OCI-LY7 (cell line): ENCODE data around the gene TMEM54. TPM values are rescaled to one million over a fixed set of nuclear protein-coding genes. Genes with fewer than 3 reads are reported as not detected.

Source experiments
- BruUV-seq: library from RNA; stranded (reverse); fragments of 400-500 nt; replicated peaks from 2 replicates; lab custom pipeline; 2021; lab: Mats Ljungman, UMichigan
- CTCF ChIA-PET: fragments of 300-600 bp; sonication (Branson Sonifier 250); formaldehyde crosslinking; loops from one replicate; lab custom pipeline; 2022; ENCODE audit warnings: antibody characterized with exemption; ENCODE audit not compliant: unreplicated experiment; lab: Charles Lee
- POLR2A ChIA-PET: fragments of 300-600 bp; sonication (Branson Sonifier 250); formaldehyde crosslinking; loops from one replicate; lab custom pipeline; 2022; ENCODE audit warnings: antibody characterized with exemption; lab: Charles Lee
- DNase-seq: peaks from one replicate; pipeline ENCODE4 v3.0.0-alpha.2; 2015; ENCODE audit warnings: low spot score
- H2AFZ ChIP-seq: fragments of 200-600 bp; sonication (generic), shearing (Covaris generic); 2 replicates; pipeline ENCODE4 v1.6.1; 2014; ENCODE audit warnings: mild to moderate bottlenecking, antibody characterized with exemption, low read length, moderate library complexity
- H3K27ac ChIP-seq: fragments of 200-600 bp; sonication (generic); 2 replicates; pipeline ENCODE4 v1.5.1; 2014; ENCODE audit warnings: mixed run types, low read depth, mild to moderate bottlenecking, moderate library complexity, low read length, inconsistent platforms; ENCODE audit not compliant: poor library complexity, severe bottlenecking
- H3K36me3 ChIP-seq: fragments of 200-600 bp; sonication (generic); 2 replicates; pipeline ENCODE4 v1.6.1; 2014; ENCODE audit warnings: mild to moderate bottlenecking, antibody characterized with exemption, low read length, moderate library complexity, mixed read lengths; ENCODE audit not compliant: insufficient read depth
- H3K4me1 ChIP-seq: fragments of 200-600 bp; sonication (generic); 2 replicates; pipeline ENCODE4 v1.5.1; 2014; ENCODE audit warnings: mild to moderate bottlenecking, low read length; ENCODE audit not compliant: insufficient read depth, poor library complexity, severe bottlenecking
- H3K4me2 ChIP-seq: fragments of 200-600 bp; sonication (generic); 2 replicates; pipeline ENCODE4 v1.6.1; 2014; ENCODE audit warnings: mild to moderate bottlenecking, low read length
- H3K4me3 ChIP-seq: fragments of 200-600 bp; sonication (generic); 2 replicates; pipeline ENCODE4 v1.5.1; 2014; ENCODE audit warnings: mild to moderate bottlenecking, low read depth, low read length; ENCODE audit not compliant: poor library complexity, severe bottlenecking
- H3K79me2 ChIP-seq: fragments of 200-600 bp; sonication (generic); 2 replicates; pipeline ENCODE4 v1.6.1; 2016; ENCODE audit warnings: low read depth, mild to moderate bottlenecking, low read length, moderate library complexity, mixed read lengths; ENCODE audit not compliant: insufficient read depth
- H3K9me2 ChIP-seq: fragments of 200-600 bp; sonication (generic); 2 replicates; pipeline ENCODE4 v1.6.1; 2016; ENCODE audit warnings: mild to moderate bottlenecking, low read length, mixed read lengths; ENCODE audit not compliant: insufficient read depth
- H3K9me3 ChIP-seq: fragments of 200-600 bp; sonication (generic); 2 replicates; pipeline ENCODE4 v1.6.1; 2014; ENCODE audit warnings: mild to moderate bottlenecking, mixed run types, low read length, mixed read lengths
- H4K20me1 ChIP-seq: fragments of 200-600 bp; sonication (generic); 2 replicates; pipeline ENCODE4 v1.6.1; 2014; ENCODE audit warnings: mild to moderate bottlenecking, antibody characterized with exemption, low read length, moderate library complexity, mixed read lengths; ENCODE audit not compliant: insufficient read depth
- CTCF ChIP-seq: fragments of 200-600 bp; sonication (generic); conservative IDR thresholded peaks from 2 replicates; pipeline ENCODE4 v1.5.1; 2014; ENCODE audit warnings: mild to moderate bottlenecking, antibody characterized with exemption, low read length, moderate library complexity, mixed read lengths
- EZH2phosphoT487 ChIP-seq: fragments of 200-600 bp; sonication (generic); IDR thresholded peaks from 2 replicates; pipeline ENCODE4 v1.6.1; 2018; ENCODE audit warnings: low read depth, borderline replicate concordance, mild to moderate bottlenecking, mixed run types, antibody characterized with exemption, low read length, moderate library complexity, mixed read lengths
- intact Hi-C: fragments of 100-400 bp; cut with micrococcal nuclease; formaldehyde crosslinking; loops from one replicate; pipeline ENCODE4 v1.10.0; 2022; ENCODE audit not compliant: unreplicated experiment
- total RNA-seq, 2 experiments: library from RNA; depleted of rRNA in 1 of 2; stranded (reverse); fragments of >200 nt in 1 of 2; shearing (Covaris generic) in 1 of 2; gene quantifications; 2 replicates each; pipeline ENCODE4 v1.2.3, GENCODE V29; 2014 to 2022

Gene TMEM54
- total RNA-seq, 2 experiments from 2014 or later = 0.93 to 3.1 TPM

- no peaks in the 10 kb centered on the region for H4K20me1 ChIP-seq
- no peak overlapping the region for H3K27ac ChIP-seq
- H3K36me3 ChIP-seq = peaks cover 4% of the 10 kb centered on the region; the same call in 1 of the 2 replicates
- ChIA-PET CTCF (no interaction called here), POLR2A (no interaction called here)
- H3K4me3 ChIP-seq = no peak overlapping the region
- H2AFZ ChIP-seq = no peak overlapping the region
- H3K9me3 ChIP-seq = no peaks in the 10 kb centered on the region
- no TSS peak for BruUV-seq
- H3K4me2 ChIP-seq = no peak overlapping the region
- DNase-seq = no peak
- intact Hi-C loops = no loop called here
- H3K4me1 ChIP-seq = no peaks in the 10 kb centered on the region
- H3K79me2 ChIP-seq = no peaks in the 10 kb centered on the region
- no peak for TF ChIP-seq EZH2phosphoT487
- no peak for TF ChIP-seq CTCF
- H3K9me2 ChIP-seq = no peaks in the 10 kb centered on the region
Observed at GRCh38 chr1:32928285-32928684, 27.1 kb upstream of the TMEM54 start.

- Histone ChIP-seq H3K4me3 (no peak overlapping the region), H3K79me2 (no peaks in the 10 kb centered on the region), H3K9me2 (no peaks in the 10 kb centered on the region), H3K9me3 (no peaks in the 10 kb centered on the region), H3K4me1 (no peaks in the 10 kb centered on the region), H3K27ac (no peak overlapping the region), H4K20me1 (no peaks in the 10 kb centered on the region), H3K4me2 (no peak overlapping the region), H2AFZ (no peak overlapping the region), H3K36me3 (no peaks in the 10 kb centered on the region)
- POLR2A ChIA-PET = no interaction called here
- CTCF ChIA-PET = no interaction called here
- no peak for DNase-seq
- BruUV-seq = no TSS peak
- intact Hi-C loops = no loop called here
- no peak for TF ChIP-seq CTCF
- no peak for TF ChIP-seq EZH2phosphoT487
Observed at GRCh38 chr1:32927441-32927840, 26.3 kb upstream of the TMEM54 start.

- Histone ChIP-seq H4K20me1 (no peaks in the 10 kb centered on the region), H3K4me3 (no peak overlapping the region), H3K4me2 (no peak overlapping the region), H3K9me2 (no peaks in the 10 kb centered on the region), H3K79me2 (no peaks in the 10 kb centered on the region), H3K36me3 (no peaks in the 10 kb centered on the region), H2AFZ (no peak overlapping the region), H3K4me1 (no peaks in the 10 kb centered on the region), H3K9me3 (no peaks in the 10 kb centered on the region), H3K27ac (no peak overlapping the region)
- ChIA-PET POLR2A (interaction anchor here (0.6 to 0.9 kb wide), 3 partner anchors 131 to 511 kb away, joined by 3 to 9 read pairs (median 7); partner anchors contain the start of gene AZIN2), CTCF (no interaction called here)
- BruUV-seq = no TSS peak
- no peak for DNase-seq
- TF ChIP-seq EZH2phosphoT487 (no peak), CTCF (no peak)
- intact Hi-C loops = no loop called here
Observed at GRCh38 chr1:32926562-32926961, 25.4 kb upstream of the TMEM54 start.
